Gastroesophageal sphincter (tissue), 4 donors: ENCODE data around the gene CCDC80. TPM values are rescaled to one million over a fixed set of nuclear protein-coding genes. Genes with fewer than 3 reads are reported as not detected.

Experiments used
- ATAC-seq: fragments of 150-250 bp; one replicate; pipeline ENCODE4 v1.9.1; 2016; ENCODE audit warnings: mild to moderate bottlenecking, moderate library complexity
- H3K27ac ChIP-seq, 4 donors: fragments of 200-600 bp; sonication (generic) in 3 of 4; 1 replicate in 3 of 4; 2 replicates in 1 of 4; pipeline ENCODE4 v1.5.1; 2016 to 2019
- H3K27me3 ChIP-seq: fragments of 200-600 bp; sonication (generic); one replicate; pipeline ENCODE4 v1.5.1; 2019
- H3K36me3 ChIP-seq, 2 donors: fragments of 200-600 bp; sonication (generic); one replicate each; pipeline ENCODE4 v1.5.1; 2019; ENCODE audit warnings: control low read depth in 1 of 2
- H3K4me1 ChIP-seq, 3 donors: fragments of 200-600 bp; sonication (generic); 1 replicate in 2 of 3; 2 replicates in 1 of 3; pipeline ENCODE4 v1.5.1; 2016 to 2019; ENCODE audit warnings: control low read depth in 2 of 3
- H3K4me3 ChIP-seq, 2 donors: fragments of 200-600 bp; sonication (generic); one replicate each; pipeline ENCODE4 v1.5.1; 2019; ENCODE audit warnings: mild to moderate bottlenecking in 1 of 2, moderate library complexity in 1 of 2
- H3K9me3 ChIP-seq, 3 donors: fragments of 200-600 bp; sonication (generic); one replicate each; pipeline ENCODE4 v1.5.1; 2017 to 2019; ENCODE audit warnings: control low read depth in 2 of 3
- CTCF ChIP-seq, 4 experiments: fragments of 200-600 bp in 2 of 4; fragments of 450-650 bp in 2 of 4; sonication (generic) in 1 of 4; IDR thresholded peaks; one replicate each; pipeline ENCODE4 v1.5.1; 2017 to 2019; ENCODE audit warnings: antibody characterized with exemption in 4 of 4, mild to moderate bottlenecking in 2 of 4, moderate library complexity in 2 of 4
- EP300 ChIP-seq: sonication (generic); formaldehyde crosslinking; IDR thresholded peaks from one replicate; pipeline ENCODE4 v1.6.1; 2017; ENCODE audit warnings: antibody characterized with exemption, mild to moderate bottlenecking
- POLR2A ChIP-seq, 2 donors: fragments of 450-650 bp; IDR thresholded peaks; one replicate each; pipeline ENCODE4 v1.6.1; 2017; ENCODE audit warnings: antibody characterized with exemption in 2 of 2, mild to moderate bottlenecking in 2 of 2, moderate library complexity in 1 of 2
- POLR2AphosphoS5 ChIP-seq: sonication (generic); formaldehyde crosslinking; IDR thresholded peaks from one replicate; pipeline ENCODE4 v1.6.1; 2017; ENCODE audit warnings: antibody characterized with exemption
- WGBS, 2 donors: methylation state at CpG; one replicate each; pipeline ENCODE4 v1.1.5; 2018; ENCODE audit warnings: low coverage in 1 of 2; 5-methylcytosine and 5-hydroxymethylcytosine counted together
- total RNA-seq, 4 donors: library from RNA; depleted of rRNA; stranded (reverse); fragments of >200 nt; gene quantifications; one replicate each; pipeline ENCODE4 v1.1.0, GENCODE V29; 2016

The CCDC80 gene
- total RNA-seq, 4 donors from 2014 or later: 30.8 to 208 (median 138) TPM

GRCh38 chr3:112656043-112656442, 15.1 kb upstream of the CCDC80 start:
- H3K4me1 ChIP-seq: peaks cover 0 to 4% (median 0%) of the 10 kb centered on the region in 3 donors
- H3K27ac ChIP-seq: peak overlapping the region in 1 of 4 donors; percentile 54
- no peak for ATAC-seq
- H3K9me3 ChIP-seq: no peaks in the 10 kb centered on the region
- H3K36me3 ChIP-seq: no peaks in the 10 kb centered on the region
- no peaks in the 10 kb centered on the region for H3K27me3 ChIP-seq
- H3K4me3 ChIP-seq: no peak overlapping the region
- TF ChIP-seq EP300: no peak
- TF ChIP-seq CTCF (IDR thresholded peaks at IDR 0.05): no peak
- no peak for TF ChIP-seq POLR2AphosphoS5
- no peak for TF ChIP-seq POLR2A (IDR thresholded peaks at IDR 0.05)

- peak overlapping the region in 3 of 4 donors; percentile 44 to 54 (median 52) for H3K27ac ChIP-seq
- peaks cover 0 to 4% (median 0%) of the 10 kb centered on the region in 3 donors for H3K4me1 ChIP-seq
- no peak overlapping the region for H3K4me3 ChIP-seq
- no peaks in the 10 kb centered on the region for H3K27me3 ChIP-seq
- no peak for ATAC-seq
- no peak for TF ChIP-seq CTCF (IDR thresholded peaks at IDR 0.05)
- no peak for TF ChIP-seq EP300
- TF ChIP-seq POLR2A (IDR thresholded peaks at IDR 0.05): no peak
- TF ChIP-seq POLR2AphosphoS5: no peak
- no peaks in the 10 kb centered on the region for H3K36me3 ChIP-seq
- WGBS, 2 donors: 97 to 98% methylated on average over 4 of the region's 4 CpGs
- no peaks in the 10 kb centered on the region for H3K9me3 ChIP-seq
Observed at GRCh38 chr3:112654979-112655378, 14.0 kb upstream of the CCDC80 start.

GRCh38 chr3:112654492-112654891, 13.5 kb upstream of the CCDC80 start:
- no peaks in the 10 kb centered on the region for H3K36me3 ChIP-seq
- H3K4me1 ChIP-seq: peaks cover 0 to 4% (median 0%) of the 10 kb centered on the region in 3 donors
- no peaks in the 10 kb centered on the region for H3K27me3 ChIP-seq
- TF ChIP-seq POLR2A (IDR thresholded peaks at IDR 0.05): no peak
- TF ChIP-seq EP300: no peak
- TF ChIP-seq POLR2AphosphoS5: no peak
- WGBS, 2 donors: 74 to 82% methylated on average over 5 of the region's 5 CpGs
- no peak for ATAC-seq
- H3K27ac ChIP-seq: peak overlapping the region in 3 of 4 donors; percentile 44 to 54 (median 52)
- no peak overlapping the region for H3K4me3 ChIP-seq
- no peaks in the 10 kb centered on the region for H3K9me3 ChIP-seq

- Histone ChIP-seq H3K4me3 (no peak overlapping the region), H3K36me3 (no peaks in the 10 kb centered on the region), H3K27ac (peak overlapping the region in 3 of 4 donors; percentile 44 to 54 (median 52)), H3K9me3 (no peaks in the 10 kb centered on the region), H3K4me1 (peaks cover 0 to 4% (median 0%) of the 10 kb centered on the region in 3 donors), H3K27me3 (no peaks in the 10 kb centered on the region)
- peak; percentile 86 for ATAC-seq
- 53 to 72% methylated on average over 3 to 4 of the region's 5 CpGs for WGBS, 2 donors
- TF ChIP-seq POLR2AphosphoS5 (peak; percentile 31), EP300 (no peak), POLR2A (IDR thresholded peaks at IDR 0.05) (no peak)
Observed at GRCh38 chr3:112653881-112654300, 12.9 kb upstream of the CCDC80 start.

GRCh38 chr3:112653209-112653871, 12.4 kb upstream of the CCDC80 start:
- no peak for TF ChIP-seq EP300
- peak; percentile 59 for TF ChIP-seq POLR2AphosphoS5
- Histone ChIP-seq H3K9me3 (no peaks in the 10 kb centered on the region), H3K27ac (peak overlapping the region in 3 of 4 donors; percentile 44 to 54 (median 52)), H3K36me3 (no peaks in the 10 kb centered on the region), H3K4me3 (no peak overlapping the region), H3K4me1 (peaks cover 0 to 4% (median 0%) of the 10 kb centered on the region in 3 donors), H3K27me3 (no peaks in the 10 kb centered on the region)
- ATAC-seq: peak; percentile 86
- 62 to 76% methylated on average over 5 of the region's 5 CpGs for WGBS, 2 donors

- no peak for TF ChIP-seq POLR2A (IDR thresholded peaks at IDR 0.05)
- TF ChIP-seq EP300: no peak
- TF ChIP-seq CTCF (IDR thresholded peaks at IDR 0.05): no peak
- TF ChIP-seq POLR2AphosphoS5: no peak
- Histone ChIP-seq H3K27me3 (no peaks in the 10 kb centered on the region), H3K4me3 (no peak overlapping the region), H3K9me3 (no peaks in the 10 kb centered on the region), H3K4me1 (peaks cover 0 to 13% (median 1%) of the 10 kb centered on the region in 3 donors), H3K27ac (peak overlapping the region in 1 of 4 donors; percentile 20), H3K36me3 (no peaks in the 10 kb centered on the region)
- ATAC-seq: no peak
- 63 to 85% methylated on average over 2 of the region's 2 CpGs for whole genome bisulfite sequencing, 2 donors
Observed at GRCh38 chr3:112651516-112651915, 10.6 kb upstream of the CCDC80 start.
